NCI-H82 (cell line): ENCODE measurements around the gene JOSD2.

Experiments used
- DNase-seq: peaks from one replicate; lab custom pipeline; 2025; lab: John Stamatoyannopoulos, UW

Gene JOSD2

GRCh38 chr19:50512999-50513745 is 2.2 kb upstream of the JOSD2 start:
- no peak for DNase-seq

GRCh38 chr19:50512112-50512998 is 1.4 kb upstream of the JOSD2 start:
- no peak for DNase-seq

DNA sequence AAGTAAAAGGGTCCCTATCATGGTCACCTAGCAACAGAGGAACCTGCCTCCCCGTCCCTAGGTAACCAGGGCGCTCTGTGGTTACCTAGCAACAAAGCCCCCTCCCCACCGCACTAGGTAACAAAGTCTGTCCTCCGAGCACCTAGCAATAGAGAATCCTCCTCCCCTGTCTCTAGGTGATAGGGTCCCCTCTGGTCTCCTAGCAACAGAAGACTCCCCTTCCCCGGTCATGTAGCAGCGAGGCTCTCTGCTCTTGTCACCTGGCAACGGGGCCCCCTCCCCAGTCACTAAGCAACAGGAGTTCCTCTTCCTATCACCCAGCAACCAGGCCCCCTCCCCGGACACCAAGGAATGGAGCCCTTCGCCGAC is 307 bp downstream of the JOSD2 start:
- DNase-seq = peak; percentile 86

DNA sequence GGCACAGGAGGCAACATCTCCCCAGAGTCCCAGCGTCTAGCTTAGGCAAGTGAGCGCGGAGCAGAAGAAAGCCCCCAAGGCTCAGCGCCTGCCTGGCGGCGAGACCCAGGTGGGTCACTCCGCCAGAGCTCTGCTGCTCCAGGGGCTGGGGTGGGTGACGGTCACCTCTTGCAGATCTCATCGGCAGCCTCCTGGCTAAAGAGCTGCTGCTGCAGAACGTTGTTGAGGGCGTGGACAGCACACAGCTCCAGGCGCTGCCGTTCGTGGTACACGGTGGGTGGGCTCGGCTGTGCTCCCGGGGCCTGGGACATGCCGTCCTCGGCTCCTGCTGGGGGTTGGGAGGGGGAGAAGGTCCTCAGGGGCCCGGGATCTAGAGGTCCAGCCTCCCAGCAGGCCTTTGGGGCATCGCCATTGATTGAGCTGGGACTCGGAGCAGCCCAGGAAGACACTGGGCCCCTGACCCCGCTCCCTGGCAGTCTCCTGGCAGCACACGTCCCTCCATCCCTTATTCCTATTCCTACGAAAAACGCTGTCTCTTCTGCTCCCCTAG is 795 bp downstream of the JOSD2 start:
- no peak for DNase-seq

DNA sequence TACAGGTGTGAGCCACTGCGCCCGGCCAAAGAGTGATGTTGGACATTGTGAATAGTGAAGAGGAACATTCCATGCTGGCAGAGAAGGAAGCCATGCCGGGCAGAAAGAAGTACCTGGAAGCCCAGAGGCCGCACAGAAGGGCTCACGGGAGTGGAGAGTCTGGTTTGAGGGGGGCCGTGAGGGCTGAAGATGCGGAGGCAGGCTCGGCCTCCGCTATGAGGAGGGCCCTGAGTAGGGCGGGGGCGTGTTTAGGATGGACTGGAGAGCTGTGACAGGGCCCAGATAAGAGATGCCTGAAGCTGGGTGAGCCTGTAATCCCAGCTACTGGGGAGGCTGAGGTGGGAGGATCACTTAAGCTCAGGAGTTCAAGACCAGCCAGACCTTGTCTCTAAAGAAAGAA is 1.6 kb downstream of the JOSD2 start:
- no peak for DNase-seq

DNA sequence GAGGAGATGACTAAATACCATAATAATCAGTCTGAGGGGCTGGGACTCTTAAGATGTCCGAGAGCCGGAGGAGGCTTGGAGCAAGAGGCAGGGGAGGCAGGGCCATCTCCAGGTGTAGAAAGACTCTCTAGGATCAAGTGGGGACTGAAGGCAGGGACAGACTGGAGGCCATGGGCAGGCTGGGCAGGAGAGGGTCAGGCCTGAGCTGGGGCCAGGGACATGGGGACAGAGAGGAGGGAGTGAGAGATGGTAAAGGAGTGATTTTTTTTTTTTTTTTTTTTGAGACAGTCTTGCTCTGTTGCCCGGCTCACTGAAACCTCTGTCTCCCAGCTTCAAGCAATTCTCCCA is 2.2 kb downstream of the JOSD2 start:
- DNase-seq = no peak

DNA sequence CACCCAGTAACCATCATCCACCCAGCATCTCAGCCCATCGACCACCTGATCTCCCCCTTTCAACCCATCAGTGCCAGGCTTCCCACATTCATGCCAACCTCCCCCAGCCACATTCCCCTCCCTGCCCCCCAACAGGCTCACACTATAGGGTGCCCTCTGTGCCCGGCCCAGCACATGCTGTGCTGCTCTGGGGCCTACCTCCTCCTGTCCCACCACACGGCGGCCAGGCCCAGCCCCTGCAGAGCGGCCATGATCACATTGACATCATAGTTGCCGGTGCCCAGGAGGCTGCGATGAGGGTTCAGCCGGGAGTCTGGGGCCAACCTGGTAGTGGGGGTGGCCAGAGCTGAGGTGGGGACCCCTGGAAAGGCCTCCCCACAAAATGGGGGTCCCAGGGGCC is 3.6 kb downstream of the JOSD2 start:
- DNase-seq = no peak

DNA sequence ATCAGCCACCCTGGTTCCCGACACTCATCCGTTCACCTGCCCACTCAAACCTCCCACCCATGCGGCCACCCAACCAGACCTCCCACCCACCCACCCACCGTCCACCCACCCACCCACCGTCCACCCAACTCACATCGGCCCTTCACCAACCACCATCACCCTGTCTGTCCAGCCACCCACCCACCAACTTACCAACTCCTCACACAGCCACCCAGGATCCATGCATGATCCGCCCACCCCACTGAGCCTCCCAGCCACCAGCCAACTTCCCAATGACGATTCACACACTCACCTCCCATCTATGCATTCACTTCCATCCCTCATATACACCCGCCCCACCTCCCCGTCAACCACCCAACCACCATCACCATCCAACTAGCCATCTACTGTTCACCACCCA is 4.3 kb downstream of the JOSD2 start:
- no peak for DNase-seq

DNA sequence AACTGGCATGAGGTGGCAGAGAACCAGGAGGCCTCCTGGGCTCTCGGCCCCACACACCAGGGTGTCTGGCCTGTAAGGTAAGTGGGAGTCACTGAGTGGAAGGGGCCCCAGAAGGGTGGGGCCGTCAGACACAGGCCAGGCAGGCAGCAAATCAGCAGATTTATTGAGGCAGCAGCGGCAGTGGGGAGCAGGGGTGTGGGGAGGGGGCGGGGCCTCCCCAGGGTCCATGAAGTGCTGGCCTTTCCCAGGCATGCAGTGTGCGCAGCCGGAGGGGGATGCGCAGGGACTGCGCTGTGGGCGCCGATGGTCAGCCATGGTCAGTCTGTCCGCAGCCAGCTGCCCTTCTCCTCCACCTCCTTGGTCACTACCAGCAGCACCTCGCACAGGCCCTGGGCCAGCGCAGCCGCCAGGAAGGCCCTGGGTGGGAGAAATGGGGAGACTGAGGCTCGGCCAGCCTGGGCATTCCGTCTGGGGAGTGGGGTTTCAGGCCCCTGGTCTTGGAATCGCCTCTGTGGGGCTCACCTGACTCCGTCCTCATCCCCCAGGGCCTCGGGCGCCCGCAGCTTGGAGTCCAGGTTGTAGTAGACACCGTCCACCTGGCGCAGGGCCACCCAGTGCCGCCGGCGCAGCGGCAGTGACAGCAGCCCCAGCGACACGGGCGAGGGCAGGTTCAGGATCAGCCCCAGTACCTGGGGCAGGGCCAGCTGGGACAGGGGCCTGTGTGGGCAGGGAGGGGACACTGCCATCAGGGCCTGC is 5.0 kb downstream of the JOSD2 start:
- DNase-seq = no peak

DNA sequence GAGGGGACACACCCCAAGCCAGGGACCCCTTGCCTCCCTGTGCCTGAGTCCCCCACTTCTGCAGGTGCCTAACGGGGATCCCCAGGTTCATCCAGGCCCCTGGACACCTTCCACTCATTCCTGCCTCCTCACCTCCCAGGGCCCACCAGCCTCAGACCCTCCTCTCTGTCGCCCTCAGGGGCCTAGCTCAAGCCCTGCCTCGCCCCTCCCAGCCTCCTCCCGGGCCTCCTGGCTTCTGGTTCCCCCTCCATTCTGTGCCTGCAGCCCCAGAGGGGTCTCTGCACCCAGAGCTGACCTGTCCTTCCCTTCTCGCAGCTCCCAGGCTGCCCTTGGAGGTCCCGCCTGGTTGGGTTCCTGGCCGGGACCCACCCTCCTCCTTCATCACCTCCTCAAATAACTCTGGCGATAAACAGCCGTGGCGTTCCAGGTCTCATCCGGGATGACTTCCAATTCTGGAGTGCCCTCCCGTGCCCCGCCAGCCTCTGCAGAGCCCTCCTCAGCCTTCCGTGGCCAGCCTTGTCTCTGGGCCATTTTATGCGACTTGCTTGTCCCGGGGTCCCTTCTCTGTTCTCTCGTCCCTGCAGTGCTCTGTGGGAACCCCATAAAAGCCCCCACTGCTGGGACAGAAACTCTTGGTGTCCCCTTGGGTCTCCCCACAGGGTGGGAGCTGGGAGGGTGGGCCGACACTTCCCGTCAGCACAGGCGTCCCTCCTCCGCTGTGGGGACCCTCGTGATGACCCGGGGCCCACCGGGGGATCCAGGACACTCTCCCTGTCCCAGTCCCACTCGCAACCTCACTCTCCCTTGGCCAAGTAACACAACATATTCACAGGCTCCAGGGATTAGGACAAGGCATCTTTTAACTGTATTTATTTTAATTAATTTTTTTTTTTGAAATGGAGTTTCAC is 9.2 kb downstream of the JOSD2 start:
- no peak for DNase-seq

DNA sequence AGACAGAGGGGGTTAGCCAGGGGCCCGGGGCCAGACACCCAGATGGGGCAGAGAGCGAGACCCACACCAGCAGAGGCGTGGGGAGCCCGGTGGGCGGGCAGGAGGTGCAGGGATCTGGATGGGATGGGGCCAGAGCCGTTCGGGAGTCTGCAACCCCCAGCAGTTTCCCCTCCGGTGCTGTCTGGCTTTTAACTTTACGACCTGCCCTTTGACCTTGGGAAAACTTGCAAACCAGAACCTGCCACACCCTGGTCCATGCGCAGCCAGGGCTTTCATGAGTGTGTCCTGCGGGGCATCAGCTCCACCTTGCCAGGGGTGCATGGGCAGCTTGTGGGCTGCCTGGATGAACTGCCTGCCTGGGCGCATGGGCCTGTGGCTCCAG is 9.8 kb downstream of the JOSD2 start:
- no peak for DNase-seq

DNA sequence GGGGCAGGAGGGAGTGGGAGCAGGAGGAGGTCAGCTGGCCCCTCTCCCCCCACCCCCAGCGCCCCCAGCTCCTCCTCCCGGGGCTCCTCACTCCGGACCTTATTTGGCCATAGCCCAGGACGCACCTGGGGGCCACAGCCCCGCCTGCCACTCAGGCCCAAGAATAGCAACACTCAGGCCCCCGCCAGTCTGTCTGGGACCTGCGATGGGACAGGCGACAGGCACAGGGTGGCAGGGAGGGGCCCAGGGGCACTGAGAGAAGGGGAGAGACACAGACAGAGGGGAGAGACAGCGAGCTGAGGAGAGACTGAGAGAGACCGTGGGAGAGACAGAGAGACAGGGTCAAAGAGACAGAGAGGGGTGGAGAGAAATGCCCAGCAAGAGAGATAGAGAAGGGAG is 10.2 kb downstream of the JOSD2 start:
- no peak for DNase-seq

DNA sequence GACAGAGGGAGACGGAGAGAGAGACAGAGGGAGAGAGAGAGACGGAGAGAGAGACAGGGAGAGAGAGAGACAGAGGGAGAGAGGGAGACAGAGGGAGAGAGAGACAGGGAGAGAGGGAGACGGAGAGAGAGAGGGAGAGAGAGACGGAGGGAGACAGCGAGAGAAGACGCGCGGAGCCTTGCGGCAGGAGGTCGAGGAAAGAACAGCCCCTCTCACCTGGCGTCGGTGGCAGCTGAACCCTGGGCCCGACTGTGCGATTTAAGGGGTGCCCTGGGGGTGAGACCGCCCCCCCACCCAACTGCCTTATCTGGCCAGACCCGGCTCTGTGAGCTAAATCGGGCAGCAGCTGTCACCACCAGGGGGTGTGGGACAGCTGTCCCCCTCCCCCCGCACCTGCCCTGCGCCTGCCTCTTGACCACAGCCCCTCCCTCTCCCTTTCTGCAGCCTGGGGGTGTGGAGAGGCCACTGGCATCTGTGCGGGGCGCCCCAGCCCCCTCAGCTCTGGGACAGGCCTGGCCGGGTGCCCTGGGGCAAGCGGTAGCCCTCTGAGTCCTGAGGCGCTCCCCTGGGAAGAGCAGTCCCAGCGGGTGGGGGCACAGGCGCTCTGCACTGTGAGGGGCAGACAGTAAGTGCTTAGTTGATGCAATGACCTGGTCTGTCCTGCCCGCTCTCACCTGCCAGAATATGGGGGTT is 10.8 kb downstream of the JOSD2 start:
- DNase-seq = peak; percentile 68

- no peak for DNase-seq
Observed at GRCh38 chr19:50498219-50499056, 12.6 kb downstream of the JOSD2 start.

GRCh38 chr19:50497022-50497405 is 14.0 kb downstream of the JOSD2 start:
- no peak for DNase-seq

DNA sequence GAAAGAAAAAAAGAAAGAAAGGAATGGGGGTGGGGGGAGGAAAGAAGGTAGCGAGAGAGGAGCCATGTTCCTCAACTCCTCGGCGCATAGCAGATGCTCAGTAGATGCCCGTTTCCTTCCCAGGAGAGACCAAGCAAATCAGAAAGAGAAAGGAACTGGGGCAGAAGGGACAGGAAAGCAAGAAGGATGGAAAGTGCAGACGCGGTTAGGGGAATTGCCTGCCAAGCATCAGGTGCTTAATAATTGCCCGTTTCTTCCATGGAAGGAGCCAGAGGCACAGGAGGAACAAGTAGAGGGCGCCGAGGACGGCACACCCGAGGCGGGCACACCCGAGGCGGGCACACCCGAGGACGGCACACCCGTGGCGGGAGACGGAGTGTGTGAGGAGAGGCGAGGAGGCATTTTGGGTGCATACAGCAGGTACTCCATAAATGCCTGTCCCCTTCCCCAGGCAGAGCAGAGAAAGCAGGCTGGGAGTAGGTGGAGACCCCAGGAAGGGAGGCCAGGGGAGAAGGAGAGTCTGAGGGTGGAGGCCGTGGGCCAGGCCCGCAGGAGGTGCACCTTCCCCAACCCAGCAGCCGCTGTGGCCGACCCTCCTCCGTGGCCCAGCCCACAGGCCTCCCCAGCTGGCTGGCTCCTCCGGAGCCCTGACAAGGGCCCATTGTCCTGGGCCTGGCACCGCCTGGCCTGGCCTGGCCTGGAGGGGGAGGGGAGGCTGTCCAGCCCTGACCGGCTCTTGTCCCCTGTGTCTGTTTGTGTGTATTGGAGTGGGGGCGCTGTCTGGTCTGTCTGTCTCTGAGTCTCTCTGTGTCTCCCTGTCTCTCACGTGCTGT is 14.6 kb downstream of the JOSD2 start:
- DNase-seq = no peak

DNA sequence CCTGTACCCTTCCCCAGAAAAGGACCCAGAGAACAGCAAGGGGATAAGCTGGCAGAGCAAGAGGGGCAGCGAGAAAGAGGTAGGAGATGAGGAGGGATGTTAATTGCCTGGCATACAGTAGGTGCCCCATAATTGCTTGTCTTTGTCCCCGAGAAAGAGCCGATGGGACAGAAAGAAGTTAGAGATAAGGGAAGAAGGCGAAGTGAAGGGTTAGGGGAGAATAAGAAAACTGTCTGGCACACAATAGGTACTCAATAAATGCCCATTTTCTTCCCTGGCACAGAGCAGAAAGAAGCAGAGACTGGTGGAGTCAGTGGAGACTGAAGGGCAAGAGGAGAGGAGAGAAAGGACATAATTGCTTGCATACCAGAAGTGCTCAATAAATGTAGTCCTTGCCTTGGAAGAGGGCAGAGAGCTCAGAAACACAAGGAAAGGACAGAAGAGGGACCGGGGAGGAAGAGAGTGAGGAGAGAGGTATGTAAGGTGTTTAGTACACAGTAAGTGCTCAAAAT is 15.9 kb downstream of the JOSD2 start:
- no peak for DNase-seq

DNA sequence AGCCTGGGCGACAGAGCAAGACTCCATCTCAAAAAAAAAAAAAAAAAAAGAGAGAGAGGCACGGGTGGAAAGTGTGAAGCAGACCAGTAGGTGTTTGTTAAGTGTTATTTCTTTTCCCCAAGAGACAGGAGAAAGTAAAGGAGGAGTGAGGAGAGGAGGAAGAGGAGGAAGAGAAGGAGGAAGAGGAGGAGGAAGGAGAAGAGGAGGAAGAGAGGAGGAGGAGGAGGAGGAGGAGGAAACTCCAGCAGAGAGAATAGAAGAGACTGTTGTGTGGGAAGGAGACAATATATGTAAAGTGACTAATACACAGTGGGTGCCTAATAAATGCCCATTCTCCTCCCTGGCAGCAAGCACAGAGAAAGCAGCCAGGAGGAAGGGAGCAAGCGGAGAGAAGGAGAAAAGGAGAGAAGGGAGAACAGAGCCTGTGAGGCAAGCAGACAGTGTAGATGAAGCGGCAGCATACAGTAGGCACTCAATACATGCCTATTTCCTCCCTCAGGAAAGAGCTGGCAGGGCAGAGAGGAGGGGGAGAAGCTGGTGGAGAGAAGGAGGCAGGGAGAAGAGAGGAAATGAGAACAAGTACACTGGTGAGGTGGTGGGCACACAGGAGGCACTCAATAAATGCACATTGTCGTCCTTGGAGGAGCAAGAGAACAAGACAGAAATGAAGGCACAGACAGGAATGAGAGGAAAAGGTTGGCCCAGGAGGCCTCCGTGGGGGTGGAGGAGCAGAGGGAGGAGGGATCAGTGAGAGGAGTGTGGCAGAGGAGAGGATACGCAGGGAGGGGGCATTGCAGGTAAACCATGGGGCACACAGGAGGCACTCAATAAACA is 16.6 kb downstream of the JOSD2 start:
- no peak for DNase-seq
